Measurements from ENCODE around the gene TCF7L2. TPM values are rescaled to one million over a fixed set of nuclear protein-coding genes. Genes with fewer than 3 reads are reported as not detected.

The TCF7L2 gene
- total RNA-seq, 1 donor: 8.8 TPM

GRCh38 chr10:113171662-113172061, 221.6 kb downstream of the TCF7L2 start:
- TF ChIP-seq, protein P1, sequence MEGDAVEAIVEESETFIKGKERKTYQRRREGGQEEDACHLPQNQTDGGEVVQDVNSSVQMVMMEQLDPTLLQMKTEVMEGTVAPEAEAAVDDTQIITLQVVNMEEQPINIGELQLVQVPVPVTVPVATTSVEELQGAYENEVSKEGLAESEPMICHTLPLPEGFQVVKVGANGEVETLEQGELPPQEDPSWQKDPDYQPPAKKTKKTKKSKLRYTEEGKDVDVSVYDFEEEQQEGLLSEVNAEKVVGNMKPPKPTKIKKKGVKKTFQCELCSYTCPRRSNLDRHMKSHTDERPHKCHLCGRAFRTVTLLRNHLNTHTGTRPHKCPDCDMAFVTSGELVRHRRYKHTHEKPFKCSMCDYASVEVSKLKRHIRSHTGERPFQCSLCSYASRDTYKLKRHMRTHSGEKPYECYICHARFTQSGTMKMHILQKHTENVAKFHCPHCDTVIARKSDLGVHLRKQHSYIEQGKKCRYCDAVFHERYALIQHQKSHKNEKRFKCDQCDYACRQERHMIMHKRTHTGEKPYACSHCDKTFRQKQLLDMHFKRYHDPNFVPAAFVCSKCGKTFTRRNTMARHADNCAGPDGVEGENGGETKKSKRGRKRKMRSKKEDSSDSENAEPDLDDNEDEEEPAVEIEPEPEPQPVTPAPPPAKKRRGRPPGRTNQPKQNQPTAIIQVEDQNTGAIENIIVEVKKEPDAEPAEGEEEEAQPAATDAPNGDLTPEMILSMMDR (IDR thresholded peaks at IDR 0.05; ENCODE audit: insufficient read depth, low read length): no peak
- H3K4me3 ChIP-seq (ENCODE audit: low read depth, low read length): no peak overlapping the region
- DNase-seq (ENCODE audit: low read depth): no peak

DNA sequence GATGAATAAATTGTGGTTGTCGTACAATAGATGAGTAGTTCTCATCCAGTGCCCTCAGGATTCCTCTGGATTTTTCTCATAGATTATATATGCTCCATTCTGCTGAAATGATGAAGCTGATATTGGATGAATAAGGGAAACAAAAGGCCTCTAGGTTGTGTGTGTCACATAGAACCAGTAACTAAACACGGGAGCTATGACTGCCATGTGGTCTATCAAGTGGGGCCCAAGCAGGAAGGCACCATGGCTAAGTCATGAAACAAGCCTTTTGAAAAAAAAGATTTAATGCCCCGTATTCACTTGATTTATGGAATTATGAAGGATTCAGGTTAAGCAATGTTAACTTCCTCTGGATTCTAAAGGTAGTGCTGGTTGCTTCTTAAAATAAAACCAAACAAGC, 225.1 kb downstream of the TCF7L2 start:
- TF ChIP-seq, protein P1 (IDR thresholded peaks at IDR 0.05; ENCODE audit: insufficient read depth, low read length): no peak
- H3K4me3 ChIP-seq (ENCODE audit: low read depth, low read length): no peak overlapping the region
- no peak for DNase-seq (ENCODE audit: low read depth)

GRCh38 chr10:113175756-113176651, 226.0 kb downstream of the TCF7L2 start:
- TF ChIP-seq, protein P1 (IDR thresholded peaks at IDR 0.05; ENCODE audit: insufficient read depth, low read length): no peak
- peak; percentile 25 for DNase-seq (ENCODE audit: low read depth)

DNA sequence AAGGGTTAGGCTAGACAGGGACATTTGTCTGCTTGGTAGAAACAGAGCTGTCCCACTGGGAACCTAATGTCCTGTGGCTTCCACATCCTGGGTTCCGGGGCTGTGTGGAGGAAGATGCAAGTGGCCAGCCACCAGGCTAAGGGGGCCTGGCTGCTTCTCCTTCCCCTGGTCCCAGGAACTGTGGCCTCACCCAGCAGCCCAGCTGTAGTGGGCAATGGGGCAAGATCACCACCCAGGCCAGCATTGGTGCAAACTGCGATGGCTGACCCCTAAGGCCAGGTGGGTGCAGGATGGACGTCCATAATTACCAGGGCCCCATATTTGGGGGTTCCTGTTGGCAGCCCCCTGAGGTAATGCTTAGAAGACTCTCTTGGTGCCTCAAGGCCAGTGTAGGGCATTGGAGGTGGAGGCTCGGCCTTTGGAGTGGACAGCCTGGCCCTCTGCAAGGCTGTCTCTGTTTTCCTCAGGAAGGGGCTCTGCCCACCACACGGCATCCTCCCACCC, 226.7 kb downstream of the TCF7L2 start:
- DNase-seq (ENCODE audit: low read depth): no peak
- no peak overlapping the region for H3K4me3 ChIP-seq (ENCODE audit: low read depth, low read length)
- TF ChIP-seq, protein P1 (IDR thresholded peaks at IDR 0.05; ENCODE audit: insufficient read depth, low read length): no peak

More at GRCh38 chr10:113175756-113176651, 226.0 kb downstream of the TCF7L2 start:
- H3K4me3 ChIP-seq (ENCODE audit: low read depth, low read length): no peak overlapping the region

- no peak overlapping the region for H3K4me3 ChIP-seq (ENCODE audit: low read depth, low read length)
- TF ChIP-seq, protein P1 (IDR thresholded peaks at IDR 0.05; ENCODE audit: insufficient read depth, low read length): no peak
- peak; percentile 19 for DNase-seq (ENCODE audit: low read depth)
Measured at GRCh38 chr10:113177156-113177935, 227.3 kb downstream of the TCF7L2 start.

DNA sequence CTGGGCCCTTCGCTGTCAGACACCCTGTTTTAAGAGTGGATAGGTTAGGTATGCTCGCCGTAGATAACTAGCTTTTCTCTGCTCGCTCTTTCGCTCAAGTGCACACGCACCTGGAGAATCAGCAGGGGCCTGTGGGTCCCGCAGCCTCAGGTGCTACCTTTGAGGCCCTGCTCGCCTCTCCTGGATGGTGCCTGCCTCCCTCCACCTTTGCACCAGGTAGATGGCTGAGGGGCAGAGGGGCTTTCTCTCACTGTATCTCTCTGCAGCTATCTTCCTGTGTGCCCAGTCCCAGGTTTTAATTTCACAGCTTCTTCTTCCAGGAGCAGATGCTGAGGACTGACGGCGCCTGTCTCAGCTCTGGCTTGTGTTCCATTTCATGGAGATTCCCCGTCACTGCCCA, 227.9 kb downstream of the TCF7L2 start:
- no peak overlapping the region for H3K4me3 ChIP-seq (ENCODE audit: low read depth, low read length)
- no peak for DNase-seq (ENCODE audit: low read depth)
- TF ChIP-seq, protein P1 (IDR thresholded peaks at IDR 0.05; ENCODE audit: insufficient read depth, low read length): no peak

Data from fibroblast of the aortic adventitia (primary cell).